ENCODE results near the gene GCSAM.

GCSAM gene

GRCh38 chr3:112132975-112133448, at the start of gene GCSAM:
Gene GCSAM (minus strand): TSS chr3:112133248. CDS start chr3:112133120, 128 bp downstream.
- no peak for DNase-seq (ENCODE audit: low read depth)

- no peak for DNase-seq (ENCODE audit: low read depth)
Observed at GRCh38 chr3:112175646-112176045, 42.6 kb upstream of the GCSAM start.

GRCh38 chr3:112175037-112175436, 42.0 kb upstream of the GCSAM start:
- DNase-seq (ENCODE audit: low read depth) = no peak

- no peak for DNase-seq (ENCODE audit: low read depth)
Observed at GRCh38 chr3:112171144-112171543, 38.1 kb upstream of the GCSAM start.

- no peak for DNase-seq (ENCODE audit: low read depth)
Observed at GRCh38 chr3:112170046-112170445, 37.0 kb upstream of the GCSAM start.

- no peak for DNase-seq (ENCODE audit: low read depth)
Observed at GRCh38 chr3:112167758-112168157, 34.7 kb upstream of the GCSAM start.

GRCh38 chr3:112149136-112149535, 16.1 kb upstream of the GCSAM start:
- no peak for DNase-seq (ENCODE audit: low read depth)

- DNase-seq (ENCODE audit: low read depth) = no peak
Observed at GRCh38 chr3:112143689-112144088, 10.6 kb upstream of the GCSAM start.

GRCh38 chr3:112143251-112143650, 10.2 kb upstream of the GCSAM start:
- no peak for DNase-seq (ENCODE audit: low read depth)

- no peak for DNase-seq (ENCODE audit: low read depth)
Observed at GRCh38 chr3:112141293-112141692, 8.2 kb upstream of the GCSAM start.

GRCh38 chr3:112140584-112140983, 7.5 kb upstream of the GCSAM start:
- DNase-seq (ENCODE audit: low read depth) = no peak

- DNase-seq (ENCODE audit: low read depth) = no peak
Observed at GRCh38 chr3:112138219-112138969, 5.3 kb upstream of the GCSAM start.

GRCh38 chr3:112137781-112138180, 4.7 kb upstream of the GCSAM start:
- no peak for DNase-seq (ENCODE audit: low read depth)

- DNase-seq (ENCODE audit: low read depth) = no peak
Observed at GRCh38 chr3:112136959-112137693, 4.1 kb upstream of the GCSAM start.

- DNase-seq (ENCODE audit: low read depth) = no peak
Observed at GRCh38 chr3:112136046-112136445, 3.0 kb upstream of the GCSAM start.

- no peak for DNase-seq (ENCODE audit: low read depth)
Observed at GRCh38 chr3:112134335-112135124, 1.5 kb upstream of the GCSAM start.

- DNase-seq (ENCODE audit: low read depth) = no peak
Observed at GRCh38 chr3:112133626-112134334, 732 bp upstream of the GCSAM start.

- no peak for DNase-seq (ENCODE audit: low read depth)
Observed at GRCh38 chr3:112132554-112132953, 494 bp downstream of the GCSAM start.

GRCh38 chr3:112132088-112132487, 960 bp downstream of the GCSAM start:
- no peak for DNase-seq (ENCODE audit: low read depth)

GRCh38 chr3:112131111-112131510, 1.9 kb downstream of the GCSAM start:
- no peak for DNase-seq (ENCODE audit: low read depth)

GRCh38 chr3:112130638-112130993, 2.4 kb downstream of the GCSAM start:
- DNase-seq (ENCODE audit: low read depth) = no peak
